Activated T-cell treated with anti-CD3 and anti-CD28 coated beads for 4 hours (primary cell): ENCODE results near the gene SETD7.
"Not testable (repeated sequence)": the region's sequence is repeated elsewhere in the genome, so short reads cannot be mapped to it uniquely, and the experiment has no call there.

ENCODE experiments used
- DNase-seq: peaks from one replicate; pipeline ENCODE4 v3.0.0-alpha.2; 2020

The SETD7 gene

GRCh38 chr4:139461022-139461628 lies 94.9 kb downstream of the SETD7 start:
- DNase-seq: no peak

GRCh38 chr4:139460565-139460964 lies 95.5 kb downstream of the SETD7 start:
- no peak for DNase-seq

GRCh38 chr4:139458999-139459398 lies 97.0 kb downstream of the SETD7 start:
- DNase-seq: no peak

- no peak for DNase-seq
Observed at GRCh38 chr4:139458543-139458942, 97.5 kb downstream of the SETD7 start.

GRCh38 chr4:139457318-139457717 lies 98.7 kb downstream of the SETD7 start:
- DNase-seq: no peak

GRCh38 chr4:139455126-139455538 lies 100.9 kb downstream of the SETD7 start:
- DNase-seq: no peak

GRCh38 chr4:139454111-139455045 lies 101.6 kb downstream of the SETD7 start, which contains the start of gene RAB33B:
RAB33B (plus strand) TSS chr4:139454121; CDS start chr4:139454196, 75 bp downstream.
- no peak for DNase-seq

- peak; percentile 94 for DNase-seq
Observed at GRCh38 chr4:139453371-139454110, 102.5 kb downstream of the SETD7 start.

- peak; percentile 47 for DNase-seq
Observed at GRCh38 chr4:139453041-139453370, 103.0 kb downstream of the SETD7 start.

GRCh38 chr4:139451997-139452396 lies 104.0 kb downstream of the SETD7 start:
- DNase-seq: no peak

- DNase-seq: no peak
Observed at GRCh38 chr4:139450586-139450985, 105.4 kb downstream of the SETD7 start.

GRCh38 chr4:139447078-139447477 lies 108.9 kb downstream of the SETD7 start:
- not testable (repeated sequence) for DNase-seq
